Stimulated activated CD4-positive, alpha-beta T cell treated with anti-CD3 and anti-CD28 coated beads, TNF-alpha, amount 100 ng/mL, for 1 hour (primary cell): ENCODE results near the gene PPIH.
"Not testable (repeated sequence)": the region's sequence is repeated elsewhere in the genome, so short reads cannot be mapped to it uniquely, and the experiment has no call there.

Source experiments
- DNase-seq, 3 donors: peaks; one replicate each; pipeline ENCODE4 v3.0.0-alpha.2; 2020; ENCODE audit warnings: low read depth in 3 of 3, low spot score in 1 of 3

The PPIH gene

DNA sequence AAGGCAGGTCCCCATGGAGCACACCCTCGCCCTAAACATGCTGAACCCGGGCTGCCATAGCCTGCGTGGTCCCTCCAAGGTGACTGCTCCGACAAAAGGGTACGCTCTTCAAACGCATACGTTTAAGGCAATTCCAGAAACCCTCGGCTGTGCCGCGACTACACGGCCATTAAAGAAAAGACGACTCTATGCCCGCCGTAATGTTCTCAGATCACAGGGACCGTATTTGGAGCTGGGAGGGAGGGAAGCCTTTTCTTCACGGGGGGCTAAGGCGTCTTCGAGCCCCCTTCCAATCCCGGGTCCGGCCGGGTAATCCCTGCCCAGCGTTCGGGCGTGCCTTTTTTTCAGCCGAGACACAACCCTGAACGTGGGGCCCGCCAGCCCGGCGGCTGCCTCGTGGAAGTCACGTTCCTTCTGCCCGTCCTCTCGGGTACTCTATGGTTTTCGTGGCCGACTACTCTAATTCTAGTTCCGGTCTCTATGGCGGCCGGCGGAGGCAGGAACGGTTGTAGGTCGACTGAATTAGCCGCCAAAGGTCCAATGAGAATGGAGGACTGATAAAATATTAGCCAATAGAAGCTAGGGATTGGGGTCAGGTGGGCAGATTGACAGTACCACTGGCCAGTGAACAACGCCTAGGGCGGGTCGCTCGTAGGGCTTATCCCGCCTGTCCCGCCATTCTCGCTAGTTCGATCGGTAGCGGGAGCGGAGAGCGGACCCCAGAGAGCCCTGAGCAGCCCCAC lies 23.7 kb downstream of the PPIH start, which contains the start of gene YBX1:
YBX1 (plus strand) TSS at position 678 of the 743 bp plus-strand sequence. CDS start 148 bp downstream, outside the sequence.
- DNase-seq, result peak; percentile 88 to 92 (median 90)

DNA sequence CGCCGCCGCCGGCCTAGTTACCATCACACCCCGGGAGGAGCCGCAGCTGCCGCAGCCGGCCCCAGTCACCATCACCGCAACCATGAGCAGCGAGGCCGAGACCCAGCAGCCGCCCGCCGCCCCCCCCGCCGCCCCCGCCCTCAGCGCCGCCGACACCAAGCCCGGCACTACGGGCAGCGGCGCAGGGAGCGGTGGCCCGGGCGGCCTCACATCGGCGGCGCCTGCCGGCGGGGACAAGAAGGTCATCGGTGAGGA lies 24.2 kb downstream of the PPIH start:
- DNase-seq, result not testable (repeated sequence)

DNA sequence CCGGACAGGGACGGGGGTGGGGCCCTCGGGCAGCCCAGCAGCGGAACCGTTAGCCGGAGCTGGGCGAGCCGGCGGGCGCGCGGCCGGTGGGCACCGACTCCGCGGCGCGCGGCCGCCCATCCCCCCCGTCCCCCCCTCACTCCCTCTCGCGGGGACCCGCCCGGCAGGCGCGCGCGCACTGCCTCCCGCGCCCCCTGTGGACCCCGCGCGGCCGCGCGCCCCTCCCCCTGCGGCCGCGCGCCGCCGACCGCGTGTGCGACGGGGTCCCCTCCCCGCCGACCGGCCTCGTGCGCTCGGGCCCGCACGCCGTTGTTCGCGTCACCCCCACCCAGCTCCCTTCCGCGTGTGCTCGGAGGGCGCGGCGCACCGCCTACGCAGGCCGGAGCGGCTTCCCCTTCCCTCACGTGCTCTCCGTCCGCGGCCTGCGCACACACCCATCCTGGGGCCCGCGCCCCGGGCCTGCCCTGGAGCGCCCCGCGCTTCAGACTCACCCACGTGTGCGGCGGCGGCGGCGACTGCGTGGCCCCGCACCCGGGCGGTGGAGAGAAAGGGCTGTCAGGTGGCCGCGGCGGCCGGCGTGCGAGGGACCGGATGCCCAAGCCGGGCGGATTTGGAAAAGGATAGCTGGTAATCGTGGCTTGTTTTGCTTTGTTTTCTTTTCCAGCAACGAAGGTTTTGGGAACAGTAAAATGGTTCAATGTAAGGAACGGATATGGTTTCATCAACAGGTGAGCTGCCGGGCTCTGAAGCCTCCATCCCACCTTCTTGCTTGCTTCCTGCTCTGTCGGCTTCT lies 24.7 kb downstream of the PPIH start:
- peak in 2 of 3 donors; percentile 33 to 51 for DNase-seq

DNA sequence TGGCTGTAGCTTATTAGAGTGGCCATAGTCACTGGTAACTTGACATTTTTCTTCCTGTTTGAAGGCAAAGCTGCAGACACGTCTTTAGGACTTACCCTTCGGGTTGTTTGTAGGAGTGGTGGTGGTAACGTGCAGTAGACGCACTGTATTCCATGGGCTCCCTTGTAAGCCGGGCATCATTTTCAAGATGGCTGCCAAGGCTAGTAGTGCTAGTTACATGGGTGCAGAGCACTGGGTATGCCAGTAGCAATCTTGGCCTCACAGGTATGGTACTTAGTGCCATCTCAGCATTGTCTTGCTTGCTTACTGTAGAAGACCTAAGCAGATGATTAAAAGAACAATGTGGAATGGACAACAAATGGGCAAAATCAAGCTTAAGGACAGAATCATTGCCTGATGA lies 25.9 kb downstream of the PPIH start:
- no peak for DNase-seq

DNA sequence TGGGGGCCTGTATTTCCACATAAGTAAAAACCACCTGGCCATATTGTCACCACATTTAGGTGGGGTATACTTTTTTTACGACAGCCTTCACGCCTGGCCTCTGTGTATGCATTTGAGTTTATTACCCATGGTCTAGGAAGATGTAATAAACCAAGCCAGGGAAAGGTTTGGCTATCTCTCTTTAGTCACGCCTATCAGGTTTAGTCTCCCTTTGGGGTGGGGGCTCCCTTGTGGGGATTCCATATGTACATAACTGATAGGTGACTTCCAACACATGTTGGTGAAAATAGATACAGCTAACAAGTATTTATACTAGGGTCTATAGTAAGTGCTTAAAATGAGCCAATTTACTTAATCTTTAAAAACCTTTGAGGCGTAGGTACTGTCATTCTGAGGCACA lies 28.2 kb downstream of the PPIH start:
- no peak for DNase-seq

DNA sequence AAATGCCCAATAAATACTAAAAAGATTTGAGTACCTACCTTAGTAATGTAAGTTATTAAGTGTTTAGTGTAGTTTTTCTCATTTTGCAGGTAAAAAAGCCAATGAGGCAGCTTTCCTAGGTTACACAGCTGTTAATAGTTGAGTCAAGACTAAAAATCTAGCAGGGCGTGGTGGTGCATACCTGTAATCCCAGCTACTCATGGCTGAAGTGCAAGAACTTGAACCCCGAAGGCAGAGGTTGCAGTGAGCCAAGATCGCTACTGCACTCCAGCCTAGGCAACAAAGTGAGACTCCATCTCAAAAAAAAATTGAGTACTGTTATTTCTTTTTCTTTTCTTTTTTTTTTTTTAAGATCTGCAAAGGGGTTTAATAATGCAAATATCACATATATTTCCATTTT lies 31.7 kb downstream of the PPIH start:
- DNase-seq, result no peak

DNA sequence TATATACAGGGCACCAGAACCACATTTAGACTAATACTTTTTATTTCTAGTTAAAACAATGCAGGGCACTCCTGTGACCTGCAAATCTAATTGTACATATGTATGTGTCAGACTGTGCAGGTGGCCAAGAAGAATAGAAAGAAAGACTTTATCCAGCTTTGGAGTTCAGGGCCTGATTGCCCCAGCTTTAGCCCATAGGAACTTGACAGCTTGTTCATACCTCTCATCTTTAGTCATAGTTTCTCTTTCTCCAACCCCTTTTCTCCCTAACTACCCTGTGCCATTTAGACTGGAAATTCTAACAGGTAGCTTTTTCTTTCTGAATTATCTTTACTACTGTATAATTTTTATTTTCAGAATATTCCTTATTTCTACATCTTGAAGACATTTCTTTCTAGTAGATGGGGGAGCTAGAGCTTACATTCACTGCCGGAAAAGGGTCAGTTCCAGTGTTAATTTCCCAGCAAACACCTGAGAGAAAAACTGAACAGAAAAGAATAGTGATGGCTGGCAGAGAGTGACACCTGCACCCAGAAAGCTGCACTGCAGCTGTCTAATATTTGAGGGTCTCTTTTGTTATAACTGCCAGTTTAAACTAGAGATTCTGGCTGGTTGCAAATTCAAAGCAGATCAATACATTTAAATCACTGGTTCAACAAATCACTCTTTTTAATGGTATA lies 32.4 kb downstream of the PPIH start:
- no peak for DNase-seq

DNA sequence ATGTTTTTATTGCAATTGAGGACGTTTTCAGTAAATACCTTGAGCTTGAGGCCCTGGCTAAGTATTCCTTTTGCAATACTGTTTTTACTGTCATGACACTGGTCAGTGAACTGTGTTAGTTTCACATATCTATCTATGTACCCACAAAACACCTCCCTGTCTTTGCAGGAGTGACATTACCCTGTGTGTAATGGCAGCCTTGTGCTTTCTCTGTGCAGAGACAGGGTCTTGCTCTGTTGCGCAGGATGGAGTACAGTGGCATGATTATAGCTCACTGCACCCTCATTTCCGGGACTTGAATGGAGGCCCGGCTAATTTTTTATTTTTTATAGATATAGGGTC lies 32.9 kb downstream of the PPIH start:
- no peak for DNase-seq

DNA sequence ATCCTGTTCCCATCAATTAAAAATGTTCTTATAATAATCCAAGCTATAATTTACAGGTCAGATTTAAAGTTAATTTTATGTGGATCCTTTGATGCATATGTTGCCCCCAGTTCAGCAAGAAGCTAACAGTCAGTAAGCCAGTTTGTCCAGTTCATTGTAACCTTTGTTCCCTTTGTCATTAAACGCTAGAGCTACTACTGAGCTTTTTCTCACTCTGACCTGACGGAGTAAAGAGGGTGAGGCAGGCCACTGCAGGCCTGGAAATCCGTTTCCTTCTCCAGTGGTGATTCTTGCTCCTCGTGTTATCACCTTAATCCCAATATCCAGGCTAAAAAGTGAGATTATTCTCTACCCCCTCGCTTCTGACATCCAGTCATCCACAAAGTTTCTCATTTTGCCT lies 34.2 kb downstream of the PPIH start:
- DNase-seq, result no peak

DNA sequence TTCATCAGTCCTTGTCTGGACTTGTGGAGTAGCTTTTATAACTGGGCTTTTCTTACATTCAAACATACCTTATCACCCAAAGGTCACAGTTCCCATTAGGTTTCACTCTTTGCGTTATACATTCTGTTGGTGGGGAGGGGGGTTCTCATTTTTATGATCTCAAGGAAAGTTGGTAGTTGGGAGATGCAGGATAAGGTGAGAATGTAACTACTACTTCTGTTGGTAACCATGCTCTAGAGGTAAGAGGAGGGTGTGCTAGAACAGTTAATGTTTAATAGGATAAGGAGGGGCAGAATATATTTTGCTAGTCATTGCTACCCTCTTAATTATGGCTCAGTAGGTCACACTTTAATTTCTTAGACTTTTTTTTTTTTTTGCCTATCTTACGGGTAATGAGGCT lies 34.7 kb downstream of the PPIH start:
- DNase-seq, result no peak

DNA sequence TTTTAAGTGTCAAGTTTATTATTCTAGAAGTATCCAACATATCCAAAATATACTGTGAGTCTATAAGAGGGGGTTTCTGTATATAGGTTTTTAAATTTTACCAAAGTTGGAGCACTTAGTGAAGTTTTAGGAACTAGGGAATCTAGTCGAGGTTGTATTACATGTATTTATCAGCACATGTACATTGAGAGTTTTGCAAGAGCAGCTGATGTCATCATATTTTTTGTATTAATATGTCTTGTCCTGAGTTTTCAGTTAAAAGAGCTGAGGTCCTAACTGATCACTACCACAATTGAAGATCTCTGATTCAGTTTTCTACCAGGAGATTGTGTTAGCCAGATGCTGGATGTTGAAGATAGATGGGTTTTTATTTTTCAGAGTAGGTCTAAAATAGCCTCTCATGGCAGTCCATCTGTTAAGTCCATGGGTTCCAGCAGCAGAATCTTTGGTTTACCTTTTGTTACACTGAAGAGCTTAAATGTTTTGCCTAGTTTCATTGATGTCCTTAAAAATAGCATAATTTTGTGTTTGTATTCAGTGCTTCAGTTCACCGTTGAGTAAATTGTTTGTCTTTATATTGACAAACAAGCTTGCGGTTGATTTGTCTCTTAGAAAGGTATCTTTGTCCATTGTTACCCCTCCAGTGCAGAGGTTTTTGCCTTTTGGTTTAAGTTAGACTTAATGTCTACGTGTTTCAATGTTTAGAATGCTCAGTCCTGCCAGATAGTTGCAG lies 40.0 kb downstream of the PPIH start:
- no peak for DNase-seq

DNA sequence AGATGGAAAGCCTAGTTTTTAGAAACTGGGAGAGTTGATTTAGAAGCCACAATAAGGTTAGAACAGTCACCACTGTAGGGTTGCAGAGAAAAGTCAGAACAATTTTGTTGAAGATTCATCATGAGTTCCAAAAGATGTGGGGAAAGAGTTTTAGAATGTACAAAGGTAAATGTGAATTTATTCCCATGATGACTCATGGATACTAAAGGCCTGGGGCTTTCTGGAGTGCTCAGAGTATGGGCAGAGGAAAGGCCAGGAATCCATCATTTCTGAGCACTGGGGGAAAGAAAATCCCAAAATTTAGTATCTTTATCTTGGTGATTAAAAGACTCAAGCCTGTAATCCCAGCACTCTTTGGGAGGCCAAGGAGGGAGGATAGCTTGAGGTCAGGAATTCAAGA lies 41.8 kb downstream of the PPIH start:
- DNase-seq, result no peak

DNA sequence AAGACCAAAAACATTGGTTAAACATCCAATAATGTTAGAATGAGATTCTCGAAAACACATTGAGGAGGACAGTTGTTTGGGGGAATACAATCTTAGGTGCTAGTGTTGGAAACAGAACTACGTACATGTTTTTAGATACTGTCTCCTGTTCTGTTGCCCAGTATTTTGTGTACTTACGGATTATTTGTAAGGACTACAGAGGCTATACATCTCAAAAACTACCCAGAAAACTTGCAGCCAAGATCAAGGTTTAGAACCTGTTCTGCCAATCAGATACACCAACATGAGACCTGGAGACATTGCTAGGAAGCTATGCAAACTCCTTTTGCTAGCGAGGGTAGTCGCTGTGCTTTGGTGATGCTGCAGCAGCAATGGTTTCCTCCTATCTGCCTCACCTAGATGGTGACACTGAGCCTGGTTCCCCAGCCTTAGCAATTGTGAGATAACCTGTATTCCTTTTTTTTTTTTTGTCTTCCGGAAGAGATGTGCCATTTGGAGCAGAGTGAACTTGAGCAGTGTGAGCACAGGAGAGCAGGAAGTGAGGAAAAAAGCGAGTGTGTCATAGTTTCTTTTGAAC lies 45.8 kb downstream of the PPIH start:
- DNase-seq, result no peak

DNA sequence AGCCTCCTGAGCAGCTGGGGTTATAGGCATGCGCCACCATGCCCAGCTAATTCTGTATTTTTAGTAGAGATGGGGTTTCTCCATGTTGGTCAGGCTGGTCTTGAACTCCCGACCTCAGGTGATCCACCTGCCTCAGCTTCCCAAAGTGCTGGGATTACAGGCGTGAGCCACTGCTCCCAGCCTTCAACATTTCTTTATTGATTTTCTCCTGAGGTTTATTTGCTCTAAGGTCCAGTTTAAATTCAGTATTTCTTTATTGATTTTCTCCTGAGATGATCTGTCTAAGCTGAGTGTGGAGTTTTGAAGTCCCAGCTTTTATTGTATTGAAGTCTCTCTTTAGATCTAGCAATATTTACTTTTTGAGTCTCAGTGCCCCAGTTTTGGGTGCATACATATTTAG lies 54.6 kb downstream of the PPIH start:
- not testable (repeated sequence) for DNase-seq

DNA sequence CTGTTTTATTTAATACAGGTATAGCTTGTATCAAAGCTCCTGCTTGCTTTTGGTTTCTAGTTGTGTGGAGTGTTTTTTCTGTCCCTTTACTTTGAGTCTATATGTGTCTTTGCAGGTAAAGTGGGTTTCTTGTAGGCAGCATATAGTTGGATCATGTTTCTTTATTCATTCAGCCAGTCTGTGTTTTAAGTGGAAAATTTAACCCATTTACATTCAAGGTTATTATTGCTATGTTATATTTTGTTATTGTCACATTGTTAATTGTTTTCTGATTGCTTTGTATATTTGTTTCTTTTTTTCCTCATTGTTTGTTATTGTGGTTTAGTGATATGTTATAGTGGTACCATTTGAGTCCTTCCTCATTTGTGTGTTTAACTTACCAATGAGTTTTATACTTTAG lies 55.1 kb downstream of the PPIH start:
- no peak for DNase-seq

DNA sequence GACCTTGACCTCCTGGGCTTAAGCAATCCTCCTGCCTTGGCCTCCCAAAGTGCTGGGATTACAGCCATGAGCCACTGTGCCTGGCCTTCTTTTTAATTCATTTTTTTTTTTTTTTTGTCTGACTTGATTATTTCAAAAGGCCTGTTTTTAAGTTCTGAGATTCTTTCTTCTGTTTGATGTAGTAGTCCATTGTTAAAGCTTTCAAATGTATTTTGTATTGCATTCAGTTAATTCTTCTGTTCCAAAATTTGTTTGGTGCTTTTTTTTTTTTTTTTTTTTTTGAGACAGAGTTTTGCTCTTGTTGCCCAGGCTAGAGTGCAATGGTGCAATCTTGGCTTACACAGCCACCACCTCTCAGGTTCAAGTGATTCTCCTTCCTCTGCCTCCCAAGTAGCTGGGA lies 56.2 kb downstream of the PPIH start:
- DNase-seq, result not testable (repeated sequence)

DNA sequence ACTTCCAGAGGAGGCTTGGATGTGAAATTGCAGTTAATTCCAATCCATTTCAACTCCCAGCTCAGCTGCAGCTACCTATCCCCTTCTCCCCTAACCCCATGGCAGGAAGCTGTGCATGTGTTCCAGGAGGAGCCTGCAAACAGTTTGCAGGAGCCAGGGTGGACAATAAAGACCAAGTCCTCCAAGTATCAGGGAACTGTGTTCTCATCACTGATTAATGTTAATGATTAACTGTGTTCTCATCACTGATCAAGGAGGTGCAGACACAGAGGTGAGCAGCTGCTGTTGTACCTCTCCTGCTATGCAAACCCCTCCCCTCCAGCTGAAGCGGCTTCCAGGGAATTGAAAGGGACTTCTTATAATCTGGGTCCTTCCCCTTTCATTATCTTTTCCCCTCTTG lies 62.6 kb downstream of the PPIH start:
- no peak for DNase-seq

DNA sequence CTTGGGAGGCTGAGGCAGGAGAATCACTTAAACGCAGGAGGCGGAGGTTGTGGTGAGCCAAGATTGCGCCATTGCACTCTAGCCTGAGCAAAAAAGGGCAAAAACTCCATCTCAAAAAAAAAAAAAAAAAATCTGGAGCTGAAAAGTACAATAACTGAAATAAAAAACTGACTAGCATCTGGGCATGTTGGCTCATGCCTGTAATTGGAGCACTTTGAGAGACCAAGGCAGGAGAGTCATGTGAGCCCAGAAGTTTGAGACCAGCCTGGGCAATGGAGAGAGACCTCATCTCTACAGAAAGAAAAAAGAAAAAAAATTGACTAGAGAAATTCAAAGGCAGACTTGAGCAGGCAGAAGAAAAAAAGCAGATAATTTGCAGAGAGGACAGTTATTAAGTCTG lies 63.7 kb downstream of the PPIH start:
- DNase-seq, result no peak

DNA sequence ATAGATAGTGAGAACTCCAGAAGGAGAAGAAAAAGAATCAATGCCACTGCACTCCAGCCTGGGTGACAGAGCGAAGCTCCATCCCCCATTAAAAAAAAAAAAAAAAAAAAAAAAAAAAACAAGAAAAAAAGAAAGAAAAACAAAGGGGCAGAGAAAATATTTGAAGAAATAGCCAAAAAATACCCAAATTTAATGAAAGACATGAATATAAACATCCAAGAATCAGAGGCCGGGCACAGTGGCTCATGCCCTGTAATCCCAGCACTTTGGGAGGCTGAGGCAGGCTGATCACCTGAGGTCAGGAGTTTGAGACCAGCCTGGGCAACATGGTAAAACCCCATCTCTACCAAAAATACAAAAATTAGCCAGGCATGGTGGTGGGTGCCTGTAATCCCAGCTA lies 64.2 kb downstream of the PPIH start:
- not testable (repeated sequence) for DNase-seq

DNA sequence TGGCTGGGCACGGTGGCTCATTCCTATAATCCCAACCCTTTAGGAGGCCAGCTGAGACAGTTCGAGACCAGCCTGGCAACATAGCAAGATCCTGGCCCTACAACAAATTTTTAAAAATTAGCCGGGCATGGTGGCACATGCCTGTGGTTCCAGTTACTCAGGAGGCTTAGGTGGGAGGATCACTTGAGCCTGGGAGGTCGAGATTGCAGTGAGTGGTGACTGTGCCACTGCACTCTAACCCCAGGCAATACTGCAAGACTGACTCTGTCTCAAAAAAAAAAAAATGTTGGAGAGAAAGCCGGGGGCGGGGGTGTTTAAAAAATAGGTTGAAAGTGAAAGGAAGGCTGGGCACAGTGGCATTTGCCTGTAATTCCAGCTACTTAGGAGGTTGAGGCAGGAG lies 65.3 kb downstream of the PPIH start:
- DNase-seq, result no peak

DNA sequence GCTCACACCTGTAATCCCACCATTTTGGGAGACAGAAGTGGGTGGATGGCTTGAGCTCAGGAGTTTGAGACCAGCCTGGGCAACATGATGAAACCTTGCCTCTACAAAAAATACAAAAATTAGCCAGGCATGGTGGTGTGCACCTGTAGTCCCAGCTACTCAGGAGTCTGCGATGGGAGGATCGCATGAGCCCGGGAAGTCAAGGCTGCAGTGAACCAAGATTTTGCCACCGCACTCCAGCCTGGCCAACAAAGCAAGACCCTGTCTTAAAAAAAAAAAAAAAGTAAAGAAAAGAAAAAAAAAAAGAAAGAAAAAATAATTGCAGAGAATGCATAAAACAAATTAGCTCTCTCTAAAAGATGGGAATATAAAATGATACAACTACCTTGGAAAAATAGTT lies 67.6 kb downstream of the PPIH start:
- not testable (repeated sequence) for DNase-seq
